Activated CD4-positive, alpha-beta T cell treated with anti-CD3 and anti-CD28 coated beads, Interleukin-2, amount 50 U/mL, for 24 hours (primary cell): ENCODE data around the gene PREP.
A peak's percentile ranks its signal among the peaks of the same experiment; 100 is the strongest.
"Not testable (repeated sequence)": the region's sequence is repeated elsewhere in the genome, so short reads cannot be mapped to it uniquely, and the experiment has no call there.

ENCODE experiments used
- DNase-seq, 2 donors: peaks; one replicate each; pipeline ENCODE4 v3.0.0-alpha.2; 2020; ENCODE audit warnings: low read depth in 1 of 2, low spot score in 1 of 2

Gene PREP

DNA sequence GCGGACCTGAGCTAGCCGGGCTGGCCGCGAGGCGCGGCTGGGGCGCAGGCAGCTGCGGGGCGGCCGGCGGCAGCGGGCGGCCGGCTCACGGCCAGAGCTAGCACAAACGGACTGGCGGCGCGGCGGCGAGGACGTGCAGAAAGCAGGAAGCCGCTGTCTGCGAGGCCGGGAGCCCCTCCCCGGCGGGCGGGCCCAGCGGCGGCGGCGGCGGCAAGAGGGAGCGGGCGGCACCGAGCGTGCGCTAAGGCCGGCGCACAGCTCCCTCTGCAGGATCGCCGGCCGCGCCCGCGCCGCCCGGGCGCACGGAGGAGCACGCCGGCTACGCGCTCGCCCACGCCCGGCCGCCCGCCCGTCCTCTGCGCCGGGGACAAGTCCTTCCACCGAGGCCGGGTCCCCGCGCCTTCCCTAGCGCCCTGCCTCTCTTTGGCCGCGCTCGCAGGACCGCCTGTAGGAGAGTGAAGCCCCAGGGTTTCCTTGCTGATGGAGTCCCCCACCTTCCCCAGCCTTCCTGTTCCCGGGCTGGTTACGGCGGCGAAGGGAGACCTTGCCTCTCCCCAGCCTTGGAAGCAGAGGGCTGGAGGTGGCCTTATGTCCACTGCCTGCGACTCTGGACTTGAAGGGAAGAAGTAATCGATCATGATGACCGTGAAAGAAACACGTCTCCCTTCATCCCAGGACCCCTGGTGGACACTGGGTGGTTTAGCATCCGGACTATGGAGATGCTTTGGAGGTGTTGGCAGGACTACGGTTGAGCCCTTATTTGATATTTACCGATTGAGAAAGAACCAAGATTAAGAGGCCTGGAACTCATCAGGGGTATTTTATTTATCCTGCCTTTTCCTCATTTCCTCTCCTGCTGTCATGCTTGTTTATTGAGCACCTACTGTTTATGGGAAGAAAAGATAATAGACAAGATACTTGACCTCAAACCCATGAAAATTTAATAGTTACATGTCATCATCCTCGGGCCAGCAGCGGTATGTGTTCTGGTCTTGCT, at the start of gene PREP:
Gene PREP (minus strand): TSS at position 144 of the 997 bp plus-strand sequence. CDS start 191 bp downstream, outside the sequence.
- peak; percentile 69 to 71 for DNase-seq

- no peak for DNase-seq
These were observed 49.5 kb upstream of the PREP start for GRCh38 chr6:105452376-105452775.

- no peak for DNase-seq
These were observed 47.0 kb upstream of the PREP start for GRCh38 chr6:105449756-105450390.

GRCh38 chr6:105445481-105445880, 42.6 kb upstream of the PREP start:
- no peak for DNase-seq

DNA sequence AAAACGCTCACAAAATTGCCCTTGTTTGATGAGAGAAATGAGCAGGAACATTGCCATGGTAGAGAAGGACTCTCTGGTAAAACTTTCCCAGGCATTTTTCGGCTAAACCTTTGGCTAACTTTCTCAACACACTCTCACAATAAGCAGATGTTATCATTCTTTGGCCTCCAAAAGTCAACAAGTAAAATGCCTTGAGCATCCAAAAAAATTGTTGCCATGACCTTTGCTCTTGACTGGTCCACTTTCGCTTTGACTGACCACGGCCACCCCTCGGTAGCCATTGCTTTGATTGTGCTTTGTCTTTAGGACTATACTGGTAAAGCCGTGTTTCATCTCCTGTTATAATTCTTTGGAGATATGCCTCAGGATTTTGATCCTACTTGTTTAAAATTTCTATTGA, 41.1 kb upstream of the PREP start:
- DNase-seq: no peak

DNA sequence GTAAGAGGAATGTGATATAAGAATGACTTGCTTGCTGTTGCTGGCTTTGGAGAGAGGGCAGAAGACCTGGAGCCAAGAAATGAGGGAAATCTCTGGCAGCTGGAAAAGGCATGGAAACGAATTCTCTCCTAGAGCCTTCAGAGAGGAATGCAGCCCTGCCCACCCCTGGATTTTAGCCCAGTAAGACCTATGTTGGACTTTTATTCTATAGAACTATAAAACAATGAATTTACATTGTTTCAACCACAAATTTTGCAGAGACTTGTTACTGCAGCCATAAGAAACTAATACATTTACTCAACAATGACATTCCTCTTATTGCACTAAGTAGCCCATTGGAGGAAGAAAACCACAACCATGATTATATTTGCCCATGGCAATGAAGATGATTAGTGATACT, 39.5 kb upstream of the PREP start:
- no peak for DNase-seq

GRCh38 chr6:105437236-105437635, 34.4 kb upstream of the PREP start:
- DNase-seq: no peak

DNA sequence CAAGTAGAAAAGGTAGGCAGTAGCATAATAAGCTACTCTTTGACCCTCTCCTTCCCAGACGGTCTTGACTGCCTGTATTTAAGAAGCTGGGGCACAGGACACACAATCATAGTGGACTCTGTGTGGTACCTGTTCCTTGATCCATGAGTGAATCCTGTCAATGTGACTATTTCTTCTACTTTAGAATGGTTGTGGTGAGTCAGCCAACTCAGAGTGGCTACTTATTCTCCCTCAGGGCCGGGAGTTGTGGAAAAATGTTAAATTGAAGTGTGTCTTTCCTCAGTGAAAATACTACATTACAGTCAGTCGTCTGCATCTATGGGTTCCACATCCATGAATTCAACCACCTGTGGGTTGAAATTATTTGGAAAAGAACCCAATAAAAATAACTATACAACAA, 30.8 kb upstream of the PREP start:
- DNase-seq: no peak

- DNase-seq: no peak
These were observed 29.9 kb upstream of the PREP start for GRCh38 chr6:105432797-105433196.

DNA sequence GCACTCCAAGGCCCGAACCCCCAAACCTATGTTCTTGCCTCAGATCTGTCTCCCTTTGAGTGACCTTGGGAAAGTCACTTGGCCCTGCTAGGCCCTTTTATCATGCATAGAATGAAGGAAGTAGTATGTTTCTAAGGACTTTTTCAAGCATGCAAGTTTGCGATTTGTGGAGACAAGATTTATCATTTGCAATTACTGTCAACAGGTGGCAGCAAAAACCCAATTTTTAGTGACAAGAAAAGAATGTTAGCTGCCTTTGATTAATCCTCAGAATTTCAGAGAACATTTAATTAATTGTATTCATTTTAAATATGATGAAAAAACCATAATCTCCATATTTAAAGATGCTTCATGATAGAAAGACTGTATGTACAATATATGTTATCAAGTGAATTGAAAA, 28.3 kb upstream of the PREP start:
- DNase-seq: peak in 1 of 2 donors; percentile 14

DNA sequence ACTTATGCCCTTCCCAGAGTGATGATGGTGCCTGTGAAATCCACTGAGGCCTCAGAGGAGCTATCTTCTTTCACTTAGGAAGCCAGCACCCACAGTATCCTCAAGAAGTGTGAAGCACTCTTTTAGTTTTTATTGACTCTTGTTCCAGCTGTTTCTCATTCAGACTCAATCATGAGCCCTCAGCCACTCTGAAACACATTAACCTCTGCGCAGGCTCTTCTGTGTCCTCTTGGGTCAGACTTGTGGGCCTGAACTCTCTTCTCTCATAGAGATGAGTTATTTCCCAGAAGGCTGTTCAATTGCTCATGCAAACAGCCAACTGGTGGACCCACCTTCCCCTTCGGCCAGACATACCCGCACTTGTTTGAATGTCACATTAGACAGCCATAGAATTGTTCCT, 27.8 kb upstream of the PREP start:
- no peak for DNase-seq

DNA sequence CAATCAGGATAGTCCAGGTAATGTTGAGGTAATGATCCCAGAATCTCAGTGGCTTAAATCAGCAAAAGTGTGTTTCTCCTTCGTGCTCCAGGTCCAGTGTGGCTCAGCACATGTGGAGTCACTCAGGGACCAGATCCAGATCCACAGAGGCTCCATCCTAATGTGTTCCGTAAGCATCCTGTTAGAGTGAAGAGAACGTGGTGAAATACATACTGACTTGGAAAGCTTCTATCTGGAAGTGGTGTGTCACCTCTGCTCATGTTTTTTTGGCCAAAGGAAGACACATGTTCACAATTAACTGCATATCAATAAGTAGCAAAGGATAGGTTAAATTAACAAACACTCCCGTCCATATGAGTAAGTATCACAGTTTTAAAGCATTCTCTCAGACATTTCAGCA, 26.8 kb upstream of the PREP start:
- DNase-seq: no peak

DNA sequence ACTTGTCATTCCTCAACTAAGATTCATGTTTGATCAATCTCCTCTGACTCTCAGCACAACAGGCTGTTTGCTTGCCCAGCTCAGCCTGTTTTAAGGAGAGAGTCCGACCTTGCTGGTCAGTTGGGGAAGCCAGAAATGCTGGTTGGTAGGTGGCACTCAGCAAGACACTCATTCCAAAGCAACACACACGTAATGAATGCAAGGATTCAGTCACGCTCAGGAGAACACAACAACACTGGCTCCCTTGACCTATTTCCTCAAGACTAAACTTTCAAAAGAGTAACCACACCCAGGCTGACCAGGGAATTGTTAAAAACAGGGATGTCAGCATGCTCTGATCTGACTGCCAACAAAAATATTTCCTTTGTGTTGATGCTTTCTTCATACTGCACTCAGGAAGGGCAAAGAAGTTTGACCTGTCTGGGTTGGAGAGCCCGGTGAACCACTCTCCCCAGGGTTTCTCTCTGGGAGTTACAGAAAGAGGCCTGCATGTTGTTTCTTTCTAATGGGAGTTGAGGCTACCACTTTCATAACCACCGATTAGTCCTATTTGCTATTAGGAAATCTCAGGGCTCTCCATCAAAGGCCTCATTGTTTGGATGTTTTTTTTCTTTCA, 25.6 kb upstream of the PREP start:
- no peak for DNase-seq

DNA sequence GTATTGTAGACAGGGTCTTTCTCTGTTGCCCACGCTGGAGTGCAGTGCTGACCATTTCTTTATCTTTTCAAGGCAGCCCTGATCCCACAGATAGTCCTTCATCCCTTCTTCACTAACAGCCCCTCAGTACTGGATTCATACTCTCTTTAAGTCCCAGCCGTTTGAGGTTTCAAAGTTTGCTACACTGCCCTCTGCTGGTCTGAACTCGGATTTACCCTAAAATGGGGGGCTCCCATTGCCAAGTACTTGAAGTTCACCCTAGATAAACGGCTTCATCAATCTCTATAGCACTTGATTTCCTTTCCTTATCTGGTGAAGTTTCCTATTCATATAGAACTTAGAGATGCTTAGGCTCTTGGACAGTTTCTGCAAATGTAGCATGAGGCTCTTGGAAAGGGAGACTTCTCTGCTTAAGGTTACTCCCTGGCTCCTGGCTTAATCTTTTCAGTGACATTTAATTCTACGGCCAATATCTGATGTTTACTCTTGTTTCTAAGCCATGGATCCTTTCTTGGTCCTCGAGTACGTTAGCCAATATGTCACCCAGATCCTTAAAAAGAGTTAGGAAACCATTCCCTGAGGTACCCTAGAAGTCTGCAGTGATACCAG, 21.4 kb upstream of the PREP start:
- DNase-seq: peak; percentile 32 to 56

GRCh38 chr6:105416971-105417370, 14.1 kb upstream of the PREP start:
- DNase-seq: not testable (repeated sequence)

DNA sequence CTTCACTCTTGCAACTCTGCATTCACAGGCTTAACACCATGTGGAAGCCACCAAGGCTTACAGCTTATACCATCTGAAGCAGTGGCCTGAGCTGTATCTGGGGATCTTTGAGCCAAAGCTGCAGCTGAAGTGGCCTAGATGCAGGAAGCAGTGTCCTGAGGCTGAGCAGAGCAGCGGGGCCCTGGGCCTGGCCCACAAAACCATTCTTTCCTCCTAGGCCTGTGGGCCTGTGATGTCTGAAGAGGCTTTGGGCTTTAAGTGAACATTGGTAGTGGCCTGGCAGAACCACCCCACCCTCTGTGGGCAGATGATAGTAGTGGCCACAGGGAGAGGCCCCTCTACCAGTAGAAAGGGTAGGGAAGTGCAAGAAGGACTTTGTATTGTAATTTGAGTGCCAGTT, 6.9 kb upstream of the PREP start:
- no peak for DNase-seq

DNA sequence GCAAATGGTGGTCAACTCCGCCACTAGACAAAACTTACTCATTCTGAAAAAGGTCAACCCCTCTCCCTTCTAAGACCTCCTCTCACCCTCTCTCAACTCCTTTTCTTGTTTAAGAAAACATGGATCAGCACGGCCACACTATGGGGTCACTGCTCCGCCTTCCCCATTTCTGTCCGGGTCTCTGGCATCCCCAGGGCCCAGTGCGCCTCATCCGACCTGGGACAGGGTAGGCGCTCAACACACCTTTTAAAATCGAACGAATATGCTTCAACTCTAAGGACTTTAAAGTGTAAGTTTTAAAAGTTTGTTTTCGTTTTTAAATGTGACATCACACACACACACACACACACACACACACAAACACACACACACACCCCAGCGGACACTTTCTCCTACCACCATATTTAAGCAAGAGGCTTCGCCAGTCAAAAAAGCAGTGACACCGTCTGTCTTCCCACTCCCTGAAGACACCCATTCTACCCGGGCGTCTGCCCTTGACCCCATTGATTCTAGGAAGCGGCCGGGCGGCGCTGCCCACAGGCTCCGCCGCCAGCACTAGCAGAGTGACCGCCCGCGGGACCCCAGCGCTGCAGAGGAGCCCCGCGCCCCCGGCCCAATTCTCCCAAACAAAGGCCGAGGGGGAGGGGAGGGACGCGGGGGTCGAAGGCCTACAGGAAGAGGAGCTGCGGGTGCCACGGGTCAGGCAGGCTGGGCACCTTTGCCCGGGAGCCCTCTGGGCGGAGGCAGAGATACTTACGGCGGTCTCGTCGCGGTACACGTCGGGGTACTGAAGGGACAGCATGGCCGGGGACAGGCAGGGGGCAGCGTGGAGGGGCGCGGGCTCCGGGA, 568 bp downstream of the PREP start:
- DNase-seq: peak in 1 of 2 donors; percentile 16

DNA sequence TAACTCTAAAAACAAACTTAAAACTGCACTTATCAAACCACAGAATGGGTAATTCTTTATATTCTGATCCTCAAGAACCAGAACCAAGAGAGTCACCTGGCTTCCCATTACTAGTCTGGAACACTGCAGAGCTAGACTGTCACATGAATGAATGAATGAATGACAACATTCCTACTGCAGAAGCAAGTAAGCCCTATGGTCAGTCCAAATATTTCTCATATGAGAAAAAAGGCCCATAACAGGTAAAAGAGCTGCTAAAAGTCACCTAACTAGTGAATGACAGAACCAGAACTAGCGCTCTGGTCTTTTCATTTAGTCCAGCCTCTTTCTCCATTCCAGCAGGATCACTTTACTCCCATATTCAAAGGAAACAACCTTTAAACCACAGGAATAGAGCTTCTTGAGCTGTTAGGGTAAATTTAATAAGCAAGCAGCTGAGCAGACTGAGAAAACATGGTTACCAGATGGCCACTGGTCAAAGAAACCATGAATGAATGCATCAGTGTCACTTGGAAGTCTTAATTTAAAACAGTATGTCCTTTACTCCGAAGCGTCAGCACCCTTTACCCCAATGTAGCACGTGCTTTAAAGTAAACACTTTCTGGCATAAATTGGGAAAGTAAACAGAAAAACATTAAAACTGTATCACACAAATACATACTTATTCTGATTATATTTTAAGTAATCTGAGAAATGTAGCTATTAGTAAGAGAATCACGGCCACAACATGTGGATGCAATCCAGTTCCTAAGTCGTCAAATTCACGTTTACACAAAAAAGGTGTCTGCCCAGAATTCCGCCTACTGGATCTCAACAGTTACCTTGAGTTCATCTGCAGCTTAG, 1.4 kb downstream of the PREP start:
- no peak for DNase-seq

DNA sequence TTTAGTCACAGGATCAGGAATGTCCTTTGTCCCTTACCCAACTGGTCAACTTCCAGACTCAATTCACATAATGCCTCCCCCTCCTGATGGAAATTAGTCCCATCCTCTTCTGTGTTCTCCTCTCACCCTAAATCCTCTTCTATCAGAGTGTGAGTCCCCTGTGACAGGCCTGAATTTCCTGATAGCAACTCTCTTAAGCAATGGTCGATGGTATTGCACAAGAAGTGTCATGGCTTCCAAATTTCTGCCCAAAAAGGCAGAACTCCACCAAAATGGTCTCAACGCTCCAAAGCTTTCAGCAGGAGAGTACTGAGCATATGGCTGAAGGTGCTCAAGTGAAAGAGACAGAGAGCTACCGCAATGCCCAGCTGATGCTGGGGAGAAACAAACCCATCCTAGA, 2.4 kb downstream of the PREP start:
- DNase-seq: no peak

- no peak for DNase-seq
These were observed 4.0 kb downstream of the PREP start for GRCh38 chr6:105398859-105399258.
